Measurements from ENCODE around the gene SLIT3. TPM values are rescaled to one million over a fixed set of nuclear protein-coding genes. Genes with fewer than 3 reads are reported as not detected.

Gene SLIT3
- total RNA-seq, 1 experiment from 2014 or later = 0.10 TPM

DNA sequence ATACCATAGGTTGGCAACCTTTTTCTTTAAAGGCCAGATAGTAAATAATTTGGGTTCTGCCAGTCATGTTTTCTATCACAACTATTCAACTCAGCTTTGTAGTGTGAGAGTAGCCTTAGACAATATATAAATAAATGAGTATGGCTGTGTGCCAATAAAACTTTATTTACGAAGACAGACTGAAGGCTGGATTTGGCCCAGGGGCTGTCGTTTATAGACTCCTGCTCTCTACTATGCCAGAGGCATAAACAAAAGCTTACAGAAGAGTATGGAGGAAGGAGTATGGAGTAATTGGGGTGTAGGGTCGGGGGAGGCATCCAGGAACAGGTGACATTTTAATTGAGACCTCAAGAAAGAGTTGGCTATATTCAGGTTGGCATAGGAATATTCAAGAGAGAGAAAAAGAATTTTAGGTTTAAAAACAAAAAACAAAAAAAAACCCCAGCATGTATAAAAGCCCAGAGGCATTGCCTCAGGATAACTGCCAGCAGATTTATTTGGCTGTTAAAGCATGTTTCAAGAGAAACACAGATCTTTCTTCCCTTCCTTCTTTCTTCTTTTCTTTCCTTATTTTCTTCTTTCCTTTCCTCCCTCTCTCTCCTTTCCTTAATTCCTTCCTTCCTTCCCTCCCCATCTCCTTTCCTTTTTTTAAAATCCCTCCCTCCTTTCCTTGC, 39.9 kb downstream of the SLIT3 start:
- ATAC-seq = no peak
- no peak for DNase-seq (ENCODE audit: low read depth, low spot score)
- H3K4me1 ChIP-seq (ENCODE audit: control insufficient read depth in 1 of 2, insufficient read depth in 2 of 2, low read length in 2 of 2) = no peaks in the 10 kb centered on the region
- no TSS peak for BruUV-seq (replicated peaks)
- intact Hi-C loops (cut with micrococcal nuclease) = no loop called here
- ChIA-PET CTCF (no interaction called here), POLR2A (no interaction called here), RAD21 (ENCODE audit: low non-redundant PET in 1 of 2, low total read pairs in 2 of 2, uncharacterized antibody in 2 of 2, unreplicated experiment in 2 of 2) (no interaction called here)
- no peak overlapping the region for H3K9ac ChIP-seq (ENCODE audit: low read length)
- no peaks in the 10 kb centered on the region for H3K79me2 ChIP-seq (ENCODE audit: insufficient read depth, low read length)
- H3K36me3 ChIP-seq (ENCODE audit: control insufficient read depth in 1 of 2, insufficient read depth in 2 of 2, low read length in 2 of 2) = no peaks in the 10 kb centered on the region
- peaks cover 21% of the 10 kb centered on the region for H3K27me3 ChIP-seq (ENCODE audit: insufficient read depth, low read length)
- no peak overlapping the region for H3K27ac ChIP-seq (ENCODE audit: low read depth, low read length)
- no peak overlapping the region for H2AFZ ChIP-seq (ENCODE audit: low read depth, low read length, poor library complexity, severe bottlenecking)
- TF ChIP-seq SP1 (IDR thresholded peaks at IDR 0.05; ENCODE audit: low read depth) = no peak
- no peak for TF ChIP-seq JUND (IDR thresholded peaks at IDR 0.05)
- H4K20me1 ChIP-seq (ENCODE audit: insufficient read depth) = no peaks in the 10 kb centered on the region
- H3K9me2 ChIP-seq (ENCODE audit: insufficient read depth) = no peaks in the 10 kb centered on the region
- no peaks in the 10 kb centered on the region for H3K9me3 ChIP-seq (ENCODE audit: control insufficient read depth in 1 of 2, insufficient read depth in 1 of 2, low read depth in 1 of 2, low read length in 2 of 2)
- no peak overlapping the region for H3K4me2 ChIP-seq (ENCODE audit: low read length)
- H3K4me3 ChIP-seq (replicated peaks in 1 of 2; ENCODE audit: low read depth in 1 of 2, low read length in 2 of 2) = no peak overlapping the region

DNA sequence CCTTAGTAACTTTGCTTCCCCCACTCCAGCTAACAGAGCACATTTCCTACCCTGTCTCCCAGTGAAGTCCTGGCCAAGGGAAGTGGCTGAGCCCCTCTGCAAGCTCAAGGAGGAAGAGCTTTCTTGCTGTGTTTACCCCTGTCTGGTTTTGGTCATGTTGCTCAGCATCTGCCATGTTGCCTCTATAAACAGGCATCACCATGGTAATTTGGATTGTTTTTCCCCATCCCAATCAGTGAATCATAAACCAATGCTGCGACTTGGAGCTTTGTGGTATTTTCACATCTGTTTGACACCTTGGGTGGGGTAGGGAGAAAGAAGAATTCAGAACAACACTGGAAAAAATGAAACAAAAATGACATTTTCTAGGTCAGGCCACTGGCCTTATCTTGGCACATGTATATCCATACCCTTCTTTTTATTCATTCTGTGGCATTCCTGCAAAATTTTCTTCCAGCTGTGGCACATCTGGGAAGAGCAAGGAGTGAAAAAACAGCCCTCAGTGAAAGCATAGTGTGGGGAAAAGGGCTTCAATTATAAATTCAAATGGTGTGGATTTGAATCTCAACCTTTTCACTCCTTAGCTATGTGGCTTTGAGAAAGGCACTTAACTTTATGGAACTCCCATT, 42.5 kb downstream of the SLIT3 start:
- ChIA-PET RAD21 (ENCODE audit: low non-redundant PET in 1 of 2, low total read pairs in 2 of 2, uncharacterized antibody in 2 of 2, unreplicated experiment in 2 of 2) (no interaction called here), POLR2A (no interaction called here), CTCF (no interaction called here)
- H3K79me2 ChIP-seq (ENCODE audit: insufficient read depth, low read length) = no peaks in the 10 kb centered on the region
- ATAC-seq (no peak), DNase-seq (ENCODE audit: low read depth, low spot score) (no peak)
- no peak overlapping the region for H2AFZ ChIP-seq (ENCODE audit: low read depth, low read length, poor library complexity, severe bottlenecking)
- no peak overlapping the region for H3K9ac ChIP-seq (ENCODE audit: low read length)
- H3K9me2 ChIP-seq (ENCODE audit: insufficient read depth) = no peaks in the 10 kb centered on the region
- intact Hi-C loops (cut with micrococcal nuclease) = no loop called here
- no peaks in the 10 kb centered on the region for H4K20me1 ChIP-seq (ENCODE audit: insufficient read depth)
- no peak overlapping the region for H3K4me3 ChIP-seq (replicated peaks in 1 of 2; ENCODE audit: low read depth in 1 of 2, low read length in 2 of 2)
- H3K27ac ChIP-seq (ENCODE audit: low read depth, low read length) = no peak overlapping the region
- H3K4me1 ChIP-seq (ENCODE audit: control insufficient read depth in 1 of 2, insufficient read depth in 2 of 2, low read length in 2 of 2) = no peaks in the 10 kb centered on the region
- H3K27me3 ChIP-seq (ENCODE audit: insufficient read depth, low read length) = peaks cover 16% of the 10 kb centered on the region
- no TSS peak for BruUV-seq (replicated peaks)
- no peaks in the 10 kb centered on the region for H3K36me3 ChIP-seq (ENCODE audit: control insufficient read depth in 1 of 2, insufficient read depth in 2 of 2, low read length in 2 of 2)
- H3K9me3 ChIP-seq (ENCODE audit: control insufficient read depth in 1 of 2, insufficient read depth in 1 of 2, low read depth in 1 of 2, low read length in 2 of 2) = no peaks in the 10 kb centered on the region
- no peak overlapping the region for H3K4me2 ChIP-seq (ENCODE audit: low read length)
- TF ChIP-seq, protein P1, sequence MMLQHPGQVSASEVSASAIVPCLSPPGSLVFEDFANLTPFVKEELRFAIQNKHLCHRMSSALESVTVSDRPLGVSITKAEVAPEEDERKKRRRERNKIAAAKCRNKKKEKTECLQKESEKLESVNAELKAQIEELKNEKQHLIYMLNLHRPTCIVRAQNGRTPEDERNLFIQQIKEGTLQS (IDR thresholded peaks at IDR 0.05) = no peak
- TF ChIP-seq EZH2 (IDR thresholded peaks at IDR 0.05) (no peak), JUND (IDR thresholded peaks at IDR 0.05) (no peak), ZNF274 (IDR thresholded peaks at IDR 0.05; ENCODE audit: low read depth, low read length) (no peak), YY1 (IDR thresholded peaks at IDR 0.05; ENCODE audit: extremely low read depth, insufficient replicate concordance, low read depth, low read length) (no peak), SP1 (IDR thresholded peaks at IDR 0.05; ENCODE audit: low read depth) (no peak), EGR1 (IDR thresholded peaks at IDR 0.05; ENCODE audit: low read depth) (no peak), CBX3 (IDR thresholded peaks at IDR 0.05; ENCODE audit: low read depth) (no peak), SRF (IDR thresholded peaks at IDR 0.05; ENCODE audit: low read depth) (no peak), RAD21 (IDR thresholded peaks at IDR 0.05; ENCODE audit: low read depth) (no peak), EZH2phosphoT487 (IDR thresholded peaks at IDR 0.05; ENCODE audit: borderline replicate concordance) (no peak), FOSL1 (IDR thresholded peaks at IDR 0.05; ENCODE audit: low read depth) (no peak), TCF7L2 (IDR thresholded peaks at IDR 0.05; ENCODE audit: borderline replicate concordance, extremely low read depth, insufficient read depth, insufficient read length) (no peak)
- TF ChIP-seq, protein P2, sequence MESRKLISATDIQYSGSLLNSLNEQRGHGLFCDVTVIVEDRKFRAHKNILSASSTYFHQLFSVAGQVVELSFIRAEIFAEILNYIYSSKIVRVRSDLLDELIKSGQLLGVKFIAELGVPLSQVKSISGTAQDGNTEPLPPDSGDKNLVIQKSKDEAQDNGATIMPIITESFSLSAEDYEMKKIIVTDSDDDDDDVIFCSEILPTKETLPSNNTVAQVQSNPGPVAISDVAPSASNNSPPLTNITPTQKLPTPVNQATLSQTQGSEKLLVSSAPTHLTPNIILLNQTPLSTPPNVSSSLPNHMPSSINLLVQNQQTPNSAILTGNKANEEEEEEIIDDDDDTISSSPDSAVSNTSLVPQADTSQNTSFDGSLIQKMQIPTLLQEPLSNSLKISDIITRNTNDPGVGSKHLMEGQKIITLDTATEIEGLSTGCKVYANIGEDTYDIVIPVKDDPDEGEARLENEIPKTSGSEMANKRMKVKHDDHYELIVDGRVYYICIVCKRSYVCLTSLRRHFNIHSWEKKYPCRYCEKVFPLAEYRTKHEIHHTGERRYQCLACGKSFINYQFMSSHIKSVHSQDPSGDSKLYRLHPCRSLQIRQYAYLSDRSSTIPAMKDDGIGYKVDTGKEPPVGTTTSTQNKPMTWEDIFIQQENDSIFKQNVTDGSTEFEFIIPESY (IDR thresholded peaks at IDR 0.05; ENCODE audit: extremely low read depth, insufficient replicate concordance, low read length) = no peak
- TF ChIP-seq, protein P3, sequence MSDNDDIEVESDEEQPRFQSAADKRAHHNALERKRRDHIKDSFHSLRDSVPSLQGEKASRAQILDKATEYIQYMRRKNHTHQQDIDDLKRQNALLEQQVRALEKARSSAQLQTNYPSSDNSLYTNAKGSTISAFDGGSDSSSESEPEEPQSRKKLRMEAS (IDR thresholded peaks at IDR 0.05) = no peak
- TF ChIP-seq, protein P4, sequence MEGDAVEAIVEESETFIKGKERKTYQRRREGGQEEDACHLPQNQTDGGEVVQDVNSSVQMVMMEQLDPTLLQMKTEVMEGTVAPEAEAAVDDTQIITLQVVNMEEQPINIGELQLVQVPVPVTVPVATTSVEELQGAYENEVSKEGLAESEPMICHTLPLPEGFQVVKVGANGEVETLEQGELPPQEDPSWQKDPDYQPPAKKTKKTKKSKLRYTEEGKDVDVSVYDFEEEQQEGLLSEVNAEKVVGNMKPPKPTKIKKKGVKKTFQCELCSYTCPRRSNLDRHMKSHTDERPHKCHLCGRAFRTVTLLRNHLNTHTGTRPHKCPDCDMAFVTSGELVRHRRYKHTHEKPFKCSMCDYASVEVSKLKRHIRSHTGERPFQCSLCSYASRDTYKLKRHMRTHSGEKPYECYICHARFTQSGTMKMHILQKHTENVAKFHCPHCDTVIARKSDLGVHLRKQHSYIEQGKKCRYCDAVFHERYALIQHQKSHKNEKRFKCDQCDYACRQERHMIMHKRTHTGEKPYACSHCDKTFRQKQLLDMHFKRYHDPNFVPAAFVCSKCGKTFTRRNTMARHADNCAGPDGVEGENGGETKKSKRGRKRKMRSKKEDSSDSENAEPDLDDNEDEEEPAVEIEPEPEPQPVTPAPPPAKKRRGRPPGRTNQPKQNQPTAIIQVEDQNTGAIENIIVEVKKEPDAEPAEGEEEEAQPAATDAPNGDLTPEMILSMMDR (IDR thresholded peaks at IDR 0.05 in 2 of 3, conservative IDR thresholded peaks at IDR 0.05 in 1 of 3; ENCODE audit: borderline replicate concordance in 1 of 3, insufficient read depth in 1 of 3, low read depth in 2 of 3, low read length in 2 of 3) = no peak

Measured in HCT116 (cell line).